Activated CD4-positive, alpha-beta memory T cell treated with anti-CD3 and anti-CD28 coated beads for 36 hours (primary cell): ENCODE measurements around the gene TAF1A. TPM values are rescaled to one million over a fixed set of nuclear protein-coding genes. Genes with fewer than 3 reads are reported as not detected.
A peak's percentile ranks its signal among the peaks of the same experiment; 100 is the strongest.

ENCODE experiments used
- CTCF ChIA-PET: fragments of 350-600 bp; sonication (Branson Sonifier 250); formaldehyde crosslinking; loops from one replicate; lab custom pipeline; 2021; ENCODE audit warnings: antibody characterized with exemption, inconsistent platforms; lab: Charles Lee
- POLR2A ChIA-PET: fragments of 350-600 bp; sonication (Branson Sonifier 250); formaldehyde crosslinking; loops from one replicate; lab custom pipeline; 2021; ENCODE audit warnings: antibody characterized with exemption; lab: Charles Lee
- DNase-seq: peaks from one replicate; pipeline ENCODE4 v3.0.0-alpha.2; 2020
- H3K27ac Mint-ChIP-seq: one replicate; pipeline ENCODE4 v1.8.0; 2021; ENCODE audit warnings: mixed read lengths
- H3K27me3 Mint-ChIP-seq: one replicate; pipeline ENCODE4 v1.8.0; 2021; ENCODE audit warnings: mixed read lengths
- H3K36me3 Mint-ChIP-seq: one replicate; pipeline ENCODE4 v1.8.0; 2021; ENCODE audit warnings: mixed read lengths
- H3K4me1 Mint-ChIP-seq: one replicate; pipeline ENCODE4 v1.8.0; 2021; ENCODE audit warnings: low read depth, mixed read lengths
- H3K4me3 Mint-ChIP-seq: one replicate; pipeline ENCODE4 v1.8.0; 2021; ENCODE audit warnings: mild to moderate bottlenecking, mixed read lengths
- H3K9me3 Mint-ChIP-seq: one replicate; pipeline ENCODE4 v1.8.0; 2021; ENCODE audit warnings: mixed read lengths
- intact Hi-C: fragments of 100-400 bp; cut with micrococcal nuclease; formaldehyde crosslinking; loops from one replicate; pipeline ENCODE4 v1.15.1; 2023
- total RNA-seq, 2 experiments: library from RNA; stranded (reverse); gene quantifications; one replicate each; pipeline ENCODE4 v1.2.3, GENCODE V29; 2021

The TAF1A gene
- total RNA-seq, 2 experiments from 2014 or later: 19.1 to 19.6 TPM

DNA sequence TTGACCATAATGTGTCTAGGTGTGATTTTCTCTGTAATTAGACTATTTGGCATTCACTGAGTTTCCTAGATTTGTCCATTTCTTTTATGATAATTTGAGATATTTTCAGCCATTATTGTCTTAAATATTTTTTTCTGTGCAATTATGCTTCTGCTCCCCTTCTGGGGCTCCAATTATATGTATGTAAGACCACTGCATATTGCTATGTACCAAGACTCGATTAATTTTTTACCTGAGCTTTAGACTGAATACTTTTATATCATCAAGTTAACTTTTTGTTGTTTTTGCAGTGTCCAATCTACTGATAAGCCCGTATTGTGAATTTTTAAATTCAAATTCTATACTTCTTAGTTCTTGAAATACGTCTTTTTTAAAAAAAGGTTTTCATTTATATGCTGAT lies 5.1 kb upstream of the TAF1A start:
- peaks cover 4% of the 10 kb centered on the region for H3K9me3 Mint-ChIP-seq
- H3K36me3 Mint-ChIP-seq: peaks cover under 1% of the 10 kb centered on the region
- POLR2A ChIA-PET: no interaction called here
- intact Hi-C loops: no loop called here
- no peak for DNase-seq
- CTCF ChIA-PET: interaction anchor here (0.6 to 1.3 kb wide), 2 partner anchors 19 to 139 kb away, joined by 3 read pairs; no protein-coding TSS in a partner anchor
- H3K4me1 Mint-ChIP-seq: peaks cover 9% of the 10 kb centered on the region
- H3K27me3 Mint-ChIP-seq: no peaks in the 10 kb centered on the region
- H3K4me3 Mint-ChIP-seq: no peak overlapping the region
- no peak overlapping the region for H3K27ac Mint-ChIP-seq

- H3K9me3 Mint-ChIP-seq: peaks cover 4% of the 10 kb centered on the region
- DNase-seq: no peak
- intact Hi-C loops: no loop called here
- H3K36me3 Mint-ChIP-seq: peaks cover 15% of the 10 kb centered on the region
- CTCF ChIA-PET: interaction anchor here (3.5 kb wide), 1 partner anchor 42 kb away, joined by 27 read pairs; no protein-coding TSS in a partner anchor
- H3K4me3 Mint-ChIP-seq: no peak overlapping the region
- H3K27me3 Mint-ChIP-seq: no peaks in the 10 kb centered on the region
- POLR2A ChIA-PET: interaction anchor here (0.6 kb wide), 1 partner anchor 788 kb away, joined by 3 read pairs; no protein-coding TSS in a partner anchor
- peaks cover 30% of the 10 kb centered on the region for H3K4me1 Mint-ChIP-seq
- no peak overlapping the region for H3K27ac Mint-ChIP-seq
Measured at GRCh38 chr1:222592171-222592570, 2.4 kb upstream of the TAF1A start.

- ChIA-PET POLR2A (no interaction called here), CTCF (interaction anchor here (1.2 kb wide), 1 partner anchor 46 kb away, joined by 3 read pairs; no protein-coding TSS in a partner anchor)
- intact Hi-C loops: loop anchor here (2.0 kb wide), 2 partner anchors 123 to 125 kb away; partner anchors contain the start of genes AIDA and BROX
- peaks cover 32% of the 10 kb centered on the region for H3K36me3 Mint-ChIP-seq
- DNase-seq: no peak
- H3K4me3 Mint-ChIP-seq: no peak overlapping the region
- H3K27ac Mint-ChIP-seq: no peak overlapping the region
- no peaks in the 10 kb centered on the region for H3K27me3 Mint-ChIP-seq
- H3K4me1 Mint-ChIP-seq: peaks cover 45% of the 10 kb centered on the region
- no peaks in the 10 kb centered on the region for H3K9me3 Mint-ChIP-seq
Measured at GRCh38 chr1:222588135-222588534, 1.6 kb downstream of the TAF1A start.

DNA sequence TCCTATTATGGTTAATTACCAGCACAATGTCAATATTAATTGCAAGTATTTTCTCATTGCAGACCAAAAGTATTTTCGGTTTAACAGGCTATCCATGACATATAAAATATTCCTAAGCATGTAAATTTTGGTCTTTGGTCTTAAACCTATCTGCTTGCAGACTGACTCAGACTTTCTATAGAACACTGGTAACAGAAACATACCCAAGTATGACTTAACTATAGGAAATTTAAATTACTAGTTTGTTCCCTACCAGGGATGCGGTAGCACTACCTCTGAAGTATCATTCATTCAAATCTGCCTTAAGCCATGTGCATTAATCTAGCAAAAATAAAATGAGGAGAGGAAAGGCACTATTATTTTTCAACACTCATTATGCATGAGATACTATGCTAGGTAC lies 2.9 kb downstream of the TAF1A start:
- Mint-ChIP-seq H3K27me3 (no peaks in the 10 kb centered on the region), H3K9me3 (no peaks in the 10 kb centered on the region), H3K36me3 (peaks cover 44% of the 10 kb centered on the region), H3K4me1 (peaks cover 51% of the 10 kb centered on the region), H3K27ac (peak overlapping the region; percentile 38), H3K4me3 (no peak overlapping the region)
- ChIA-PET POLR2A (no interaction called here), CTCF (no interaction called here)
- DNase-seq: no peak
- intact Hi-C loops: no loop called here

GRCh38 chr1:222583079-222583478 lies 6.7 kb downstream of the TAF1A start:
- H3K4me3 Mint-ChIP-seq: no peak overlapping the region
- no peak overlapping the region for H3K27ac Mint-ChIP-seq
- peaks cover 50% of the 10 kb centered on the region for H3K36me3 Mint-ChIP-seq
- no peaks in the 10 kb centered on the region for H3K27me3 Mint-ChIP-seq
- no peaks in the 10 kb centered on the region for H3K9me3 Mint-ChIP-seq
- peaks cover 26% of the 10 kb centered on the region for H3K4me1 Mint-ChIP-seq
- ChIA-PET POLR2A (no interaction called here), CTCF (no interaction called here)
- no peak for DNase-seq
- intact Hi-C loops: no loop called here

GRCh38 chr1:222582099-222582774 lies 7.5 kb downstream of the TAF1A start:
- Mint-ChIP-seq H3K27ac (no peak overlapping the region), H3K4me3 (no peak overlapping the region), H3K4me1 (peaks cover 22% of the 10 kb centered on the region), H3K36me3 (peaks cover 49% of the 10 kb centered on the region), H3K9me3 (no peaks in the 10 kb centered on the region), H3K27me3 (no peaks in the 10 kb centered on the region)
- CTCF ChIA-PET: interaction anchor here (1.1 kb wide), 1 partner anchor 52 kb away, joined by 3 read pairs; no protein-coding TSS in a partner anchor
- POLR2A ChIA-PET: no interaction called here
- intact Hi-C loops: no loop called here
- no peak for DNase-seq

- Mint-ChIP-seq H3K9me3 (no peaks in the 10 kb centered on the region), H3K27ac (no peak overlapping the region), H3K4me3 (no peak overlapping the region), H3K36me3 (peaks cover 59% of the 10 kb centered on the region), H3K27me3 (no peaks in the 10 kb centered on the region), H3K4me1 (peaks cover 6% of the 10 kb centered on the region)
- intact Hi-C loops: no loop called here
- no peak for DNase-seq
- POLR2A ChIA-PET: no interaction called here
- CTCF ChIA-PET: interaction anchor here (0.9 kb wide), 1 partner anchor 18 kb away, joined by 5 read pairs; no protein-coding TSS in a partner anchor
Measured at GRCh38 chr1:222579316-222579715, 10.4 kb downstream of the TAF1A start.

DNA sequence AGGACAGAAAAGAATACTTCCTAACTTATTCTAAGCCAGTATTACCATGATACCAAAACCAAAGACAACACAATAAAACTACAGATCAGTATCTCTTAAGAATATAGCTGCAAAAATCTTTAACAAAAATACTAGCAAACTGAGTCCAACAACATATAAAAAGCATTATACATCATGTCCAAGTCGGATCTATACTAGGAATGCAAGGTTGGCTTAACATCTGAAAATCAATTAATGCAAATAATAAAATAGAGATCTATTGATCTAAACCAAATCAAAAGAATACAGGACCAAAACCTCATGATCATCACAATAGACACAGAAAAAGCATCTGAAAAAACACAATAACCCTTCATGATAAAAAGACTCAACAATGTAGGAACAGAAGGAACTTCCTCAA lies 18.9 kb downstream of the TAF1A start:
- ChIA-PET CTCF (no interaction called here), POLR2A (no interaction called here)
- DNase-seq: no peak
- no peak overlapping the region for H3K27ac Mint-ChIP-seq
- H3K27me3 Mint-ChIP-seq: no peaks in the 10 kb centered on the region
- intact Hi-C loops: no loop called here
- H3K36me3 Mint-ChIP-seq: peaks cover 68% of the 10 kb centered on the region
- peaks cover 7% of the 10 kb centered on the region for H3K9me3 Mint-ChIP-seq
- no peak overlapping the region for H3K4me3 Mint-ChIP-seq
- H3K4me1 Mint-ChIP-seq: no peaks in the 10 kb centered on the region

DNA sequence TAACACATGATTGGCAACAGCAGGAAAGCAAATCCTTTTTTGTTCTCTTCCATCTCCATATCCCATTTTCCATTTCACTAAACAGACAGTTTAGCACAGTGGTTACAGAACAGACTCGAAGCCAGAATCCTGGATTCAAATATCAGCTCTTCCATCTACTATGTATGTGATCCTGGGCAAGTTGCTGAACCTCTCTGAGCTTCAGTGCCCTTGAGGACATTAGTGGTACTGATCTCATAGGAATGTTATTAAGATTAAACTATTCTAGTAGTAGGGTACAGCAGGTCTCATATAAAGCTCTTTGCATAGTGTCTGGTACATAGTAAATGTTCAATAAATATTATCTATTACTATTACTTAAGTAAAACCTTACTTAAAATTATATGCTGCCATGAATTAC lies 28.1 kb downstream of the TAF1A start:
- no peaks in the 10 kb centered on the region for H3K9me3 Mint-ChIP-seq

GRCh38 chr1:222557574-222557973 lies 32.2 kb downstream of the TAF1A start:
- Mint-ChIP-seq H3K9me3 (no peaks in the 10 kb centered on the region), H3K36me3 (peaks cover 21% of the 10 kb centered on the region), H3K27me3 (no peaks in the 10 kb centered on the region), H3K4me3 (no peak overlapping the region), H3K27ac (no peak overlapping the region), H3K4me1 (no peaks in the 10 kb centered on the region)
- ChIA-PET POLR2A (no interaction called here), CTCF (interaction anchor here (0.7 kb wide), 1 partner anchor 76 kb away, joined by 3 read pairs; no protein-coding TSS in a partner anchor)
- no peak for DNase-seq
- intact Hi-C loops: no loop called here

More for the DNA sequence above, 28.1 kb downstream of the TAF1A start:
- ChIA-PET CTCF (interaction anchor here (1.2 to 1.6 kb wide), 2 partner anchors 18 to 73 kb away, joined by 5 to 6 read pairs; no protein-coding TSS in a partner anchor), POLR2A (no interaction called here)
- peaks cover 29% of the 10 kb centered on the region for H3K36me3 Mint-ChIP-seq
- H3K27ac Mint-ChIP-seq: no peak overlapping the region
- H3K4me3 Mint-ChIP-seq: no peak overlapping the region
- H3K4me1 Mint-ChIP-seq: no peaks in the 10 kb centered on the region
- no peaks in the 10 kb centered on the region for H3K27me3 Mint-ChIP-seq
- intact Hi-C loops: no loop called here
- DNase-seq: no peak

DNA sequence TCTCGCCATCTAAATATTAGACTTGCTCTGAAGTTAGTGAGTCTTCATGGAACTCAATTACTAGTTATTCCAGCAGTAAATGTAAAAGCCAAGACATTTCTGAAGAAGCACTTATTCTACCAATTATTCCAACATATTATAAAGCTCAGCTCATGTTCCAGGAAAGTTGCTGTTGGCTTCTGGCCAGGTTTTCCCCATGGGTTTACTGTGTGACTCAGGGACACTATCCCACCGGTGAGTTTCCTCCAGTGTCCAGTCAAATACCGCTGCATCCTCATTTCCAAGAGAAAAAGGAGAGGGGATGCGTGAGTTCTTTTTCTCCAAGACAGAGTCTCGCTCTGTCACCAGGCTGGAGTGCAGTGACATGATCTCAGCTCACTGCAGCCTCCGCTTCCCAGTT lies 32.6 kb downstream of the TAF1A start:
- Mint-ChIP-seq H3K27ac (no peak overlapping the region), H3K27me3 (no peaks in the 10 kb centered on the region), H3K4me3 (no peak overlapping the region), H3K9me3 (no peaks in the 10 kb centered on the region), H3K36me3 (peaks cover 19% of the 10 kb centered on the region), H3K4me1 (no peaks in the 10 kb centered on the region)
- ChIA-PET CTCF (interaction anchor here (1.2 kb wide), 1 partner anchor 93 kb away, joined by 3 read pairs; no protein-coding TSS in a partner anchor), POLR2A (interaction anchor here (0.6 to 1.4 kb wide), 2 partner anchors 87 to 478 kb away, joined by 3 read pairs; no protein-coding TSS in a partner anchor)
- DNase-seq: no peak
- intact Hi-C loops: no loop called here

DNA sequence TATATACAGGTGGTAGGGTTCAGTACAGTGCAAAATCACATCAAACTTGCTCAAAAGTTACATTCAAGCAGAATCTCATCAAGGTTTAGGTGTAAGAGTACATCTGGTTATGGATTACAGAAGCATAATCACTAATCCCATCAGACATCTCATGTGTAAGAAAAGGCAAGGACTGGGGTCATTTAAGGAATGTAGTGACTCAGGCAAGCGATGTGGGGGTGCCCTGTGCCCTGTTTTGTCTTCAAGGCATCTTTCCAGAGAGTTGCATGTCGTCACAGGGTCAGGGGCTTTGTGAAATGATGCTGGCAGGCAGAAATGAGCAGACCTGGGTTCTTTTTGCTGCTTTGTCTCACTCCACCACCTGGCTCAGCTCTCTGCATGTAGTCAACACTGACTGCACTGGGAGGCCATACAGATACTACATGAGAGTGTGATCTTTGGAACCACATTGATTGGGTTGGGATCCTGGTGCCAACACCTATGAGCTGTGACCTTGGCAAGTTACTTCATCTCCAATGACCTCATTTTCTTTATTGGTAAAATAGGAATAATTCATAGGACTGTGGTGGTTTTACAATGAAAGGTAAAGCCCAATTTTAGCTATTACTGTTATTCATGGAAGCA lies 33.6 kb downstream of the TAF1A start:
- Mint-ChIP-seq H3K4me3 (no peak overlapping the region), H3K27me3 (no peaks in the 10 kb centered on the region), H3K4me1 (no peaks in the 10 kb centered on the region), H3K36me3 (peaks cover 16% of the 10 kb centered on the region), H3K9me3 (no peaks in the 10 kb centered on the region), H3K27ac (no peak overlapping the region)
- CTCF ChIA-PET: interaction anchor here (1.2 kb wide), 1 partner anchor 92 kb away, joined by 3 read pairs; no protein-coding TSS in a partner anchor
- DNase-seq: no peak
- POLR2A ChIA-PET: interaction anchor here (1.4 kb wide), 1 partner anchor 88 kb away, joined by 3 read pairs; no protein-coding TSS in a partner anchor
- intact Hi-C loops: no loop called here
